HG02870 (cell line): ENCODE data around the gene TMPRSS11A.

Experiments used
- ATAC-seq: cut with Tn5 transposase; IDR thresholded peaks from one replicate; pipeline ENCODE4 v1.9.1; 2021; ENCODE audit warnings: mild to moderate bottlenecking, moderate library complexity; ENCODE audit not compliant: unreplicated experiment

Gene TMPRSS11A

GRCh38 chr4:67963356-67963755, at the start of gene TMPRSS11A:
Gene TMPRSS11A (minus strand): TSS chr4:67963493. CDS start chr4:67963393, 100 bp downstream.
- no peak for ATAC-seq

- ATAC-seq, result no peak
Observed at GRCh38 chr4:68011684-68012083, 48.4 kb upstream of the TMPRSS11A start.

GRCh38 chr4:68002906-68003305, 39.6 kb upstream of the TMPRSS11A start:
- ATAC-seq, result no peak

GRCh38 chr4:67996127-67996526, 32.8 kb upstream of the TMPRSS11A start:
- no peak for ATAC-seq

GRCh38 chr4:67988991-67989390, 25.7 kb upstream of the TMPRSS11A start:
- ATAC-seq, result no peak

GRCh38 chr4:67983333-67983732, 20.0 kb upstream of the TMPRSS11A start:
- no peak for ATAC-seq

GRCh38 chr4:67980512-67980911, 17.2 kb upstream of the TMPRSS11A start:
- ATAC-seq, result no peak

GRCh38 chr4:67973608-67974007, 10.3 kb upstream of the TMPRSS11A start:
- no peak for ATAC-seq

GRCh38 chr4:67954890-67955289, 8.4 kb downstream of the TMPRSS11A start:
- ATAC-seq, result no peak

- no peak for ATAC-seq
Observed at GRCh38 chr4:67941074-67941473, 22.2 kb downstream of the TMPRSS11A start.

- no peak for ATAC-seq
Observed at GRCh38 chr4:67940506-67940905, 22.8 kb downstream of the TMPRSS11A start.

GRCh38 chr4:67939195-67939594, 24.1 kb downstream of the TMPRSS11A start:
- ATAC-seq, result no peak

GRCh38 chr4:67935888-67936287, 27.4 kb downstream of the TMPRSS11A start:
- no peak for ATAC-seq

- ATAC-seq, result no peak
Observed at GRCh38 chr4:67934628-67935027, 28.7 kb downstream of the TMPRSS11A start.

GRCh38 chr4:67933755-67934154, 29.5 kb downstream of the TMPRSS11A start:
- ATAC-seq, result no peak

- ATAC-seq, result no peak
Observed at GRCh38 chr4:67933038-67933437, 30.3 kb downstream of the TMPRSS11A start.

- ATAC-seq, result no peak
Observed at GRCh38 chr4:67931256-67931655, 32.0 kb downstream of the TMPRSS11A start.

GRCh38 chr4:67929426-67929825, 33.9 kb downstream of the TMPRSS11A start:
- ATAC-seq, result no peak

GRCh38 chr4:67928546-67928945, 34.7 kb downstream of the TMPRSS11A start:
- ATAC-seq, result no peak

- no peak for ATAC-seq
Observed at GRCh38 chr4:67927251-67927650, 36.0 kb downstream of the TMPRSS11A start.

GRCh38 chr4:67926485-67926884, 36.8 kb downstream of the TMPRSS11A start:
- ATAC-seq, result no peak

- ATAC-seq, result no peak
Observed at GRCh38 chr4:67922697-67923096, 40.6 kb downstream of the TMPRSS11A start.

- no peak for ATAC-seq
Observed at GRCh38 chr4:67918428-67918827, 44.9 kb downstream of the TMPRSS11A start.
